Nucleus accumbens (tissue), 56 donors: ENCODE results near the gene CCND1.
A peak's percentile ranks its signal among the peaks of the same experiment; 100 is the strongest.
"Not testable (repeated sequence)": the region's sequence is repeated elsewhere in the genome, so short reads cannot be mapped to it uniquely, and the experiment has no call there.

Source experiments
- DNase-seq, 56 donors: peaks; one replicate each; lab custom pipeline; 2025; lab: John Stamatoyannopoulos, UW

Gene CCND1

DNA sequence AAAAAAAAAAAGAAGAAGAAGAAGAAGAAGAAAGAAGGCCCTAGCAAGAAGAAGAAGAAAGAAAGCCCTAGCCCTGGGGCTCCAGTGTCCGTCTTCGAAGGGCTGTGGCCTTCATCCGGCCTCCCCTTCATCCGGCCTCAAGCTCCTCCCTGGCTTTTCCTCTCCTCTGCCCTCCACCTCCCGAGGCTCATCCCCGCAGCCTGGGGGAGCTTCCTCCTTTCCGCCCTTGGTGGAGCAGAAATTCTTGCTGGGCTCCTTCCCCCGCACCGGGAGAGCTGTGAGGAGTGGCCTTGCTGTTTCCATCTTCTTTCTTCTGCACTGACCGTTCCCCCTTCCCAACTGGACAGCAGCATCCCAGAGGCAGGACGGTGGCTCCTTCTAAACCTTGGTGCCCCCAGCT is 43.7 kb downstream of the CCND1 start:
- DNase-seq, result no peak

DNA sequence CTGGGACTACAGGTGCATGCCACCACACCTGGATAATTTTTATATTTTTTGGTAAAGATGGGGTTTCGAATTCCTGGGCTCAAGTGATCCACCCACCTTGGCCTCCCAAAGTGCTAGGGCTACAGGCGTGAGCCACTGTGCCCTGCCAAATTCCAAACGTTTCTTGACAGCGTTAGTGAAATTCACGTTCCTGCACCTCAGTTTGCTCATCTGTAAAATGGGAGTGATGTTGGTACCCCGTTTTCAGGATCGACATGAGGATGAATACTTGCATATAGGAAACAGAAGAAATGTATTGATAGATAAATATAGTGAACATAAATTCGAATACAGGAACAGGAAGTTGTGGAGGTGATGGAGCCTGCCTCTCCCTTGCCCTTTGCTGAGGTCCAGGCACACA is 44.4 kb downstream of the CCND1 start:
- DNase-seq, result no peak

- no peak for DNase-seq
These were observed 45.5 kb downstream of the CCND1 start for GRCh38 chr11:69686452-69686851.

DNA sequence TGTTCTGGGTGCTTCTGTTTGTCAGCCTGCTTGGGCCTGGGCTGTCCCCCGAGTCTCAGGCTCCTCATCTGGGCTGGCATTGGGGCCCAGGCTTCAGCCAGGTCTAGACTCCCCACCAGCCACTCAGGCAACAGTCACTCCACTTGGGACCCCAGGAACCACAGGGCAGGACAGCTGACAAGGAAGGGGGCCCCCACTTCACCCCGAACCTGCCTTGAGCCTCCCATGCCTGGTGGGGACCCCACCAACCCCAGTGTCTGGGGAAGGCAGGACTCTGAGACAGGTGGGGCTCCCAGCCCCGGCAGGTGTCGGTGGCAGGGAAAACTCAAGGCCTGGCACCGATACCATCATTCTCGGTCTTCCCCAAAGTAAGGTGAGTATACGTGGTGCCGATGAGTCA is 45.9 kb downstream of the CCND1 start:
- no peak for DNase-seq

GRCh38 chr11:69687969-69688771 is 47.2 kb downstream of the CCND1 start:
- not testable (repeated sequence) for DNase-seq

DNA sequence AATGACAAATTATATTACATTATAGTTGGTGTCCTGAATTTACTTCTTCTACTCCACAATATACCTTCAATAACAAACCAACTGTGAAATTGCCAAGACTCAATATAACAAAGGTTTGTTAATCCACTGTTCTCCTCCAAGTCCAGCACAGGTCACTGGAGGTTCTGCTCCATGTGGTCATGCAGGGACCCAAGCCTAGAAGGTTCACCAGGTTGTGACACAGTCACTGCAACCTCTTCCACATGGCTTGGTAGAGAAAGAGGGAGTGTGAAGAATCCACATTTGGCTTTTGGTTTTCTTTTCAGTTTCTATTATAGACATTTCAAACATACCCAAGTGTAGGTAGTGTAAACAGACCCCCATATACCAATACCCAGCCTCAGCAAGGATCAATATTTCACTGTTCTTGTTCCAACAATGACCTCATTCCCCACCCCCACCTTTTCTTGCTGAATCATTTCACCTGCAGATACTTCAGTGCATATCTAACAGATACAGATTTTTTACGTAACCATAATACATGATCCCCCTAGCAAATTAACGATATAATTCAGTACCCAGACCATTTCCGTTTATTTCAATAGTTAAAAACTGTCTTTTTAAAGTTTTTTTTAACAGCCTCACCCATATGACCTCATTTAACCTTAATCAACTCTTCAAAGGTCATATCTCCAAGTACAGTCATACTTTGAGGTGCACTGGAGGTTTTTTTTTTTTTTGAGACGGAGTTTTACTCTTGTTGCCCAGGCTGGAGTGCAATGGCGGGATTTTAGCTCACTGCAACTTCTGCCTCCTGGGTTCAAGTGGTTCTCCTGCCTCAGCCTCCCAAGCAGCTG is 48.7 kb downstream of the CCND1 start:
- DNase-seq, result no peak

DNA sequence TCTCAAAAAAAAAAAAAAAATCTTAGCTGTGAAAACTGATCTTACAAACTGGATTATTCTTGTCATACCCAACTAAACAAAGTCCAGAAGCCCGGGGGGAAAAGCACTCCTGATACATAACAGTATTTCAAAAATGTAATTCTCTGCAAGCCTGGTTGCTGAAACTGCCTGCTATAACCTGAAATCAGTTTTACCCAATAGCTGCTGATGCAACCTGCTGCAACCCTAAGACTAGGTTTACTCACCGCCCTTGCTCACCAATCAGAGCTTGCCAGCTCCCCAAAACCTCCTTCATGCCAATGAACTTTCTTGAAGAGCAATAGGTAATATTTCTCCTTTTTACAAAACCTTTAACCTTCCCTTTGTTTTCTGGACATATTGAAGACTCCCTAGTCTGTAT is 50.5 kb downstream of the CCND1 start:
- no peak for DNase-seq

GRCh38 chr11:69692422-69692821 is 51.5 kb downstream of the CCND1 start:
- DNase-seq, result no peak

DNA sequence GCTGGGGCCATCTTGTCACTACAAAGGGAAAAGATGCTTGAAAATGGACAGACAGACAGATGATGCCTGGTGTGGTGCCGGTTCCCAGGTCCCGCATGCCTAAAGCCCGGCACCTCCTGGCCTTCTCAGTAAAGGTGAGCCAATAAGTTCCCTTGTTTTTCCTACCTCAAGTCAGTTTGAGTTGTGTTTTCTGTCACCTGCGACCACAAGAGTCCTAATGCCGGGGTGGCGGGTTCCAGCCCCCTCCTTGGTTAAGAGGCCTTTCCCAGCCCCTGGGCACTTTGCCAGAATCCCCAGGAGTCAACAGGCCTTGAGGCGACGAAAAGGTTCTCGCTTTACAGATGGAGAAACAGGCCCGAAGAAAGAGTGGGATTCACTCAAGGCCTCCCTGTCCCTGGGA is 53.8 kb downstream of the CCND1 start:
- no peak for DNase-seq

- DNase-seq, result no peak
These were observed 54.6 kb downstream of the CCND1 start for GRCh38 chr11:69695581-69695980.

GRCh38 chr11:69695995-69696394 is 55.0 kb downstream of the CCND1 start:
- DNase-seq, result not testable (repeated sequence)

GRCh38 chr11:69696749-69697468 is 56.0 kb downstream of the CCND1 start:
- DNase-seq, result no peak

- no peak for DNase-seq
These were observed 56.5 kb downstream of the CCND1 start for GRCh38 chr11:69697469-69697843.

GRCh38 chr11:69697861-69698260 is 56.9 kb downstream of the CCND1 start:
- no peak for DNase-seq

DNA sequence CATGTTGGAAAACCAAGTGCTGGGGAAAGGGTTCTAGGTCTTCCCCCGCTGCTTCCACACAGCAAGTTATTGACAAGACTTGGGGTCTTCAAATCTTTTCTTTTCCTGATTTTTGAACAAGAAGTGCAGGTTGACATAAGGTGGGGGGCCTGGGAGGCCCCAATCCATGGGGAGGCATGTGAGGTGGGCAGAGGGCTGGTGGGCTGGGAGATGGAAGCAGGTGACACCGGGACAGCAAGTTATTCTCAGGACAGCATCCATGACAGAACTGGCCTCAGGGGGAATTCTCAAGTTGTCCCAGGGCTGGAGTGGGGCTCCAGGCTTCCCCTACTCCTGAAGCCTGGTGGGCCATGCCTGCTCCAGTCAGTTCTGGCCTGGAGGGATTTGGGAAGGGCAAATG is 57.4 kb downstream of the CCND1 start:
- DNase-seq, result no peak

DNA sequence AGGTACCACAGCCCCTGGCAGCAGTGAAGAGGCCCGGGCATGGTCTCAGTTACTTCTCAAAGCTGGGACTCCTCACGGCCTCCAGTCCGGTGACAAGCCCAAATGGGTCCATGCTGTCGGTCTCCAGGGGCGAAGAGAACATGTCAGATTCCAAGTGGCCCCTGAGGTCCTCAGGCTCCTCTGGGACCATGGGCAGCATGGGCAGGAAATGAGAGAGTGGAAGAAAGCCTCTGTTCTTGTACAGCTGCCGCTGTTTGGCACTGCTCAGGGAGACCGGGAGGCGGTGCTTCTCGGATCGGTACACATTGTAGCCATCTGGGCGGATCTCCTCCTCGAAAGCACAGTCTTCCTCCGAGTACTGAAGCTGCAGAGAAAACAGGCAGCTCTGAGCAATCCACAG is 58.3 kb downstream of the CCND1 start:
- no peak for DNase-seq

DNA sequence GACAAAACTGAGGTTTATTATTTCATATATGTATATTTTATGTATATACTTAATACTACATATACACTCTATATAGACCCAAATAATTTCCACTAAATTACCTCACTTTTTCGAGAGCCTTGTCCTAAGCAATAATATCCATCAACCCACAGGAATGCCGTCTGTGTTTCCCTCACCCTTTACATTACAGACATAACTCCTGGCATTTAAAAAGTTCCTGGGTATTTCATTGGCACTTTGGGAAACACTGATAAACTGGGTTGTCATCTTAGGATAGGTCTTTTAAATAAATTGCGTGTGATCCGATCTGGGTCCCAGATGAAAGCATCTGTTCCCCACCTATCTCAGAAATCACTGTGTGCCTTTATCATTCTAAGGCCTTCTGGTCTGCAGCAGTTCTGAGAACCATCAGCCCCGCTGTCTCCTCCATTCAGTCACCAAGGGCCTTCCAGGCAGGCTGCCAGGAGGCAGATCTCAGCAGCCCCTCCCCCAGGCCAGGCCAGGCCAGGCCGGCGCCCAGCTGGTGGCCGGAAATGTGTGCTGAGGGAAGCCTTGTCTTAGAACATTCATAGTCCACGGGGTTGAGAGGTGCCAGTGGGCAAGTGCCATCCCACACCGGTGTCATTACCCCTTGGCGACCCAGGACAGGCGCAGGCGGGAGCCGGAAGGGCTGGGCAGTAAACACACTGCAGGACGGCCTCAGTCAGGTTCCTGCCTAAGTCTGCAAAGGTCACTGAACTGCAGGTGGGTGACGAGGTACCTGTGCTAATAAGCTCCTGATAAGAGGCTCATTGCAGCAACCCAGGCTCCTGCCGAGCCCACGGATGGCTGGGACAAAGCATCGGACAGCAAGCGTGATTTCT is 59.6 kb downstream of the CCND1 start:
- peak in 42 of 56 donors; percentile 5 to 77 (median 34) for DNase-seq

GRCh38 chr11:69702239-69702691 is 61.3 kb downstream of the CCND1 start:
- no peak for DNase-seq

DNA sequence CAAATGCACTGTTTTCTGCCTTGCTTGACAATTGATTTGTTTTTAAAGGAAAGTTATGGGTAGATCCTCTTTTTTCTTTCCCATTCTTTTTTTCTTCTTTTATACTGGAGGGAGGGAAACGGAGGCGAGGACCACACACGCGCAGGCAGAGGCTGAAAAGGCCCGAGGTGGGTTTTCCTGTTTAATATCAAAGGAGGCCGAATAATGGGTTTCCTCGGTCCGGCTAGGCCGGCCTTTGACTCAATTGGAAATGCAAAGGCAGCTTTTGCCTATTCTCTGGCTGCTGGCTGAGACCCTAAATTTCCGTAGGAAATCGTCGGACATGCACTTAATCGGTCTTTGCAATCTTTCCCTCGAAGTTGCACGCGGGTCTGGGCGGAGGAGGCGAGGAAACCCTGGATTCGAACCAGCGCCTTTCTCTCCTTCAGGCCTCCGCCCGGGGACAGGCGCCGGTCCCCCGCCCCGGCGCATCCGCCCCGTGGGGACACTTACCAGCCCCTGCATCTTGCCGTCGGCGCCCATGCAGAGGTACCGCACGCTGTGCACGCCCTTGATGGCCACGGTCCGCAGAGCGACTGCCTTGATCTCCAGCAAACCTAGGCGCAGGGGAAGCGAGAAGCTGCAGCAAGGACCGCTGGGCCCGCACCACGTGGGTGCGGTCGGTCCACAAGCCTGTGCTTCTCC is 62.0 kb downstream of the CCND1 start:
- no peak for DNase-seq

- no peak for DNase-seq
These were observed 62.5 kb downstream of the CCND1 start for GRCh38 chr11:69703453-69703767.
